ENCODE data around the gene CLBA1.
A peak's percentile ranks its signal among the peaks of the same experiment; 100 is the strongest.

CLBA1 gene

GRCh38 chr14:105006831-105007592 is 21.4 kb downstream of the CLBA1 start:
- DNase-seq = no peak

GRCh38 chr14:105007593-105008264 is 22.1 kb downstream of the CLBA1 start:
- no peak for DNase-seq

- no peak for DNase-seq
These were observed 24.5 kb downstream of the CLBA1 start for GRCh38 chr14:105010106-105010505.

- DNase-seq = no peak
These were observed 25.3 kb downstream of the CLBA1 start for GRCh38 chr14:105010891-105011291.

- DNase-seq = no peak
These were observed 25.9 kb downstream of the CLBA1 start for GRCh38 chr14:105011312-105011990.

- no peak for DNase-seq
These were observed 26.8 kb downstream of the CLBA1 start for GRCh38 chr14:105012171-105012985.

GRCh38 chr14:105013150-105013785 is 27.7 kb downstream of the CLBA1 start:
- DNase-seq = no peak

- no peak for DNase-seq
These were observed 28.4 kb downstream of the CLBA1 start for GRCh38 chr14:105014032-105014431.

- no peak for DNase-seq
These were observed 29.0 kb downstream of the CLBA1 start for GRCh38 chr14:105014631-105015030.

- no peak for DNase-seq
These were observed 29.7 kb downstream of the CLBA1 start for GRCh38 chr14:105015242-105015641.

GRCh38 chr14:105015905-105016304 is 30.3 kb downstream of the CLBA1 start:
- DNase-seq = no peak

GRCh38 chr14:105018414-105018813 is 32.8 kb downstream of the CLBA1 start:
- DNase-seq = no peak

- DNase-seq = peak; percentile 47 to 64 (median 59)
These were observed 34.5 kb downstream of the CLBA1 start for GRCh38 chr14:105019861-105020814.

- DNase-seq = peak; percentile 95 to 99 (median 97)
These were observed 35.4 kb downstream of the CLBA1 start, which contains the start of gene CDCA4 for GRCh38 chr14:105020815-105021655. CDCA4 (minus strand) TSS chr14:105021083; CDS start chr14:105011929, 9,154 bp downstream.

- peak in 1 of 5 donors; percentile 24 for DNase-seq
These were observed 36.2 kb downstream of the CLBA1 start for GRCh38 chr14:105021656-105022275.

GRCh38 chr14:105022276-105022670 is 36.7 kb downstream of the CLBA1 start:
- DNase-seq = no peak

- no peak for DNase-seq
These were observed 37.6 kb downstream of the CLBA1 start for GRCh38 chr14:105023144-105023543.

GRCh38 chr14:105023791-105024480 is 38.3 kb downstream of the CLBA1 start:
- no peak for DNase-seq

GRCh38 chr14:105025429-105025828 is 39.8 kb downstream of the CLBA1 start:
- DNase-seq = no peak
